CD4-positive, alpha-beta T cell treated with Interleukin-17A for 1 hour (primary cell): ENCODE measurements around the gene YAF2.
"Not testable (repeated sequence)": the region's sequence is repeated elsewhere in the genome, so short reads cannot be mapped to it uniquely, and the experiment has no call there.

Experiments used
- DNase-seq: peaks from one replicate; pipeline ENCODE4 v3.0.0-alpha.2; 2020

Gene YAF2

DNA sequence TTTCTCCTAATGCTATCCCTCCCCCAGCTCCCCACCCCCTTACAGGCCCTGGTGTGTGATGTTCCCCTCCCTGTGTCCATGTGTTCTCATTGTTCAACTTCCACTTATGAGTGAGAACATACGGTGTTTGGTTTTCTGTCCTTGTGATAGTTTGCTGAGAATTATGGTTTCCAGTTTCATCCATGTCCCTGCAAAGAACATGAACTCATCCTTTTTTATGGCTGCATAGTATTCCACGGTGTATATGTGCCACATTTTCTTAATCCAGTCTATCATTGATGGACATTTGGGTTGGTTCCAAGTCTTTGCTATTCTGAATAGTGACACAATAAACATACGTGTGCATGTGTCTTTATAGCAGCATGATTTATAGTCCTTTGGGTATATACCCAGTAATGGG is 11.0 kb upstream of the YAF2 start:
- DNase-seq: not testable (repeated sequence)

GRCh38 chr12:42240131-42240750 is 2.2 kb upstream of the YAF2 start:
- DNase-seq: no peak

GRCh38 chr12:42237853-42238239 is 202 bp downstream of the YAF2 start:
- no peak for DNase-seq

DNA sequence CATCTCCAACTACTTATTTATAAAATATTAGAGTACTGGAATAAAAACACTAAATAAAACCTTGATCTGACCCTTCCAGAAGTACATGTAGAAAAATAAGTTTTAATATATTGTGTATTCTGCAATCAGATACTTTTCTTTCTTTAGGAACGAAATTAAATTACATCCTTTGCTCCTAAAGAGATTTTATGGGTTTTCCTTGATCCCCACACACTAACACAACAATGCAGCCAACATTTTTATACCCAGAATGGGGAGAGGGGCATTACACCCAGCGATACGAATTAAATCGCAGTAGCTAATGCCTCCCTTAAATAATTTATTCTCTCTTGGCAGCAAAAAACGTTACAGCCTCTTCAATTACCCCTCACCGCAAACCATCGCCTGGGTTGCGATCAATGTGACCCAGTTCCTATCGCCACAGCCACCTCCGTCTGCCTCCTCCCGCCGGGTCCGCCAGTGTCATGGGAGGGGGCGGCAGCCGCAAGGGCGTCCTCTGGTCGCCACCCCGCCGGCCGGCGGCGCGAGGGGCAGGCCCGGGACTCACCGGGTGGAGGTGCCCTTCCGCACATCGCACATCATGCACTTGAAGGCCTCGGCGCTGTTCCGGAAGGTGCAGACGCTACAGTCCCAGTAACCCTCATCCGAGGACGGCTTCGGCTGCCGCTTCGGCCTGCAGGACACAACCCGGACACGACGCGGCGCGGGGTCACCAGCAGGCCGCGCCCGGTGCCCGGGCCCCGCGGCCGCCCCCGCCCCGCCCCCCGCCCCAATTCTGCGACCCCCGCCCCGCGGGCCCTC is 796 bp downstream of the YAF2 start:
- peak; percentile 80 for DNase-seq

GRCh38 chr12:42236017-42236416 is 2.0 kb downstream of the YAF2 start:
- DNase-seq: no peak

DNA sequence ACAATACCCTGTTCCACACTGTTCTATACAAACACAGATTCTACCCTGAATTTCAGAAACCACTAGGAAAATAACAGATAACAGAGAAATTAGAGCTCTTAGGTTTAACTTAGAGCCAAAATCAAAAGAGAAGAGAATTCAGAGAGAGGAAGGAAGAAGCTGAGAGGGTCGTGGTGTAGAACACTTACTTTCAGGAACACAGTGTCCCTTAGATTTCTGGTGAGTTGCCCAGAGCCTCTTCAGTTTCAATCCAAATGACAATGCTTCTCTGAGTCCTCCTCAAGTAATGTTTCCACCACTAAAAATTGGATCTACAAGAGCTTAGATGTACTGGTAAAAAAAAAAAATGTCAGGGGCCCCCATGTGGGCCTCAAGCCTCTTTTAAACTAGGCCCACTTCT is 2.6 kb downstream of the YAF2 start:
- no peak for DNase-seq

DNA sequence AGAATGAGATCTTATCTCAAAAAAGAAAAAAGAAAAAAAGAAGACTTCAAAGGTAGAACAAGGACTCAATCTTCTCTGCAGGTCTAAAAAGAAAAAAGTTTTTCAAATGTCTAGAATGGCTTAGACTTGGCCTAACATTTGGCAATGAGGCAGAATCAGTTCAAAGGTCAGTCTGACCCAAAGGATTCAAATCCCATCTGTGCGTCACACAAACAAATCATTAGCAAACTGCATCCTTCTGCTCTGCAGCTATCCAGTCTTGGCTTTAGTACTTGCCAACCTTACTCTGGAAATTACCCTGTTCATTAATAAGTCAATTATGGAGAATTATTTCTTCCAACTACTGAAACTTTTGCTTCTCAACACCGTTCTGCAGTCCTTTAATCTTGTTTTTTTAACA is 3.1 kb downstream of the YAF2 start:
- no peak for DNase-seq

GRCh38 chr12:42227525-42227924 is 10.5 kb downstream of the YAF2 start:
- DNase-seq: not testable (repeated sequence)

DNA sequence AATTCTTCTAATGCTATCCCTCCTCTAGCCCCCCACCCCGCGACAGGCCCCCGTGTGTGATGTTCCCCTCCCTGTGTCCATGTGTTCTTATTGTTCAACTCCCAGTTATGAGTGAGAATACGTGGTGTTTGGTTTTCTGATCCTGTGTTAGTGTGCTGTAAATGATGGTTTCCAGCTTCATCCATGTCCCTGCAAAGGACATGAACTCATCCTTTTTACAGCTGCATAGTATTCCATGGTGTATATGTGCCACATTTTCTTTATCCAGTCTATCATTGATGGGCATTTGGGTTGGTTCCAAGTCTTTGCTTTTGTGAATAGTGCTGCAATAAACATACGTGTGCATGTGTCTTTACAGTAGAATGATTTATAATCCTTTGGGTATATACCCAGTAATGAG is 13.5 kb downstream of the YAF2 start:
- not testable (repeated sequence) for DNase-seq

DNA sequence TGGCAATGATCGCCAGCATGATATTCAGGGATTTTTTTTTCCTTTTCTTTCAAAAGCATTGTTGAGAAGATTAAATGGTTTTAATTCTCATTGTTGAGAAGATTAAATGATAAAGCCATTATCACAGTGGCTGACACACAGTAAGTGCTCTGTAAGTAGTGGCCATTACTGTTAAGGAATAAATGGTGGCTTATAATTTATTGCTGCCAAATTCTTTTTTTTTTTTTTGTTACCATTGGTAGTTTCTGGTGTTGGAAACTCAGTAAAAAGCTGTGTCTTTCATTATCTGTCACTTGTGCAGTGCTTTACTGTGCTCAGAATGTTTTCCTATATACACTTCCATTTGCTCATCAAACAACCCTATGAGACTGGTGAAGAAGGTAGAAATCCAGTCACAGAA is 15.3 kb downstream of the YAF2 start:
- no peak for DNase-seq

- DNase-seq: no peak
These were observed 16.3 kb downstream of the YAF2 start for GRCh38 chr12:42221726-42222125.

DNA sequence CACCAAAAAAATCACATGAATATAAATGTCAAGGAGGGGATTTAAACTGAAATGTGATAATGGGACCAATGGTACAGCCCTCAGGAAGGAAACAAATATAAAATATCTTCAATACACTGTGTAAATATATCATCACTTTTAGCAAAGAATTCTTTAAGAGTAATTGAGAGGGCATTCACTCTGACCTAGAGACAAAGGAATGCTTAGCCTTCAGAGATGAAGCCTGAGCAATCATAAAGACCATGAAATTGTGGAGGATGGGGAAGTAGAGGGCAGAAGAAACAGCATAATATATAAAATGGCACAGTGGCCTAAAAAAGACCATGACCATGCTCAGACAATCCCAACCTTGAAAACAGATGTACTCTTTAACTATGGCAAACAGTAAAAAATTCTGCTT is 20.4 kb downstream of the YAF2 start:
- no peak for DNase-seq

- no peak for DNase-seq
These were observed 21.3 kb downstream of the YAF2 start for GRCh38 chr12:42216737-42217136.

DNA sequence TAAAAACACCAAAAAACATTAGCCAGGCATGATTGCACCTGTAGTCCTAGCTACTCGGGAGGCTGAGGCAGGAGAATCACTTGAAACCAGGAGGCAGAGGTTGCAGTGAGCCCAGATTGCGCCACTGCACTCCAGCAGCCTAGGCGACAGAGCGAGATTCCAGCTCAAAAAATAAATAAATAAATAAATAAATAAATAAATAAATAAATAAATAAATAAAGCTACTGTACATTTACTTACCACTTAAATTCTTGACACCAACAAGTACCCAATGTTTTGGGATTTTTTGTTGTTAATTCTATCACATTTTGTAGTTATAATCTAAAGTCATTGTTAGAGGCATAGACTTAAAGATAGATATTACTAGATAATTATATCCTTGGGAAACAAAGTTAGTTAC is 22.3 kb downstream of the YAF2 start:
- not testable (repeated sequence) for DNase-seq

- DNase-seq: no peak
These were observed 24.1 kb downstream of the YAF2 start for GRCh38 chr12:42213954-42214426.

GRCh38 chr12:42213023-42213422 is 25.0 kb downstream of the YAF2 start:
- DNase-seq: no peak

GRCh38 chr12:42208574-42208973 is 29.5 kb downstream of the YAF2 start:
- DNase-seq: no peak

GRCh38 chr12:42204819-42205218 is 33.2 kb downstream of the YAF2 start:
- DNase-seq: no peak

- no peak for DNase-seq
These were observed 33.7 kb downstream of the YAF2 start for GRCh38 chr12:42204362-42204761.

DNA sequence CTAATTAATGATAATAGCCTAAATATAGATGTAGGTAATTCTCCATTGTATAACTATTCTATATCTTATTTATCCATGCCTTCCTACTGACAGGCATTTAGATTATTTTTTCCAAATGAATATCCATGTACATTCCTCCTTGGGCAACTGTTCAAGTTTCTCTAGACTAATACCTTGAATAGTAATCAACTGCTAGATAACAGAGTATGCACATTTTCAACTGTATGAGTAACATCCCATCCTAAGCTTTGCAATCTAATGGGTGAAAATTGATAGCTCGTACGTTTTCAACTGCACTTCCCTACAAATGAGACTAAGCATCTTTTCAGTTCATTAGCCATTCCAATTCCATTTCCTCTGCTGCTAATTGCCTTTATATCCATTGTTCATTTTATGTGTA is 37.0 kb downstream of the YAF2 start:
- no peak for DNase-seq

GRCh38 chr12:42199007-42199406 is 39.0 kb downstream of the YAF2 start:
- DNase-seq: no peak

- DNase-seq: no peak
These were observed 41.1 kb downstream of the YAF2 start for GRCh38 chr12:42196723-42197603.

DNA sequence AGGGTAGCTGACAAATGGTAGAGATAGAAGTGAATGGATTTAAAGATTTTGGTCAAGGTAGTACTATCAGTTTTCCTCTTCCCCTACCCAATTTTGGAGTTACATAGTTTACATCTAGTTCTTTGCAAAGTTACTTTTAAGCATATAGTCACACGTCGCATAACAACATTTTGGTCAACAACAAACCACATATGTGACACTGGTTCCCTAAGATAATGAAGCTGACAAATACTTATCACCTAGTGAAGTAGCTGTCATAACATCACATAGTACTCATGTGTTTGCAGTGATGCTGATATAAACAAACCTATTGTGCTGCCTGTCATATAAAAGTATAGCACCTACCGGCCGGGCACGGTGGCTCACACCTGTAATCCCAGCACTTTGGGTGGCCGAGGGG is 45.4 kb downstream of the YAF2 start:
- DNase-seq: no peak

DNA sequence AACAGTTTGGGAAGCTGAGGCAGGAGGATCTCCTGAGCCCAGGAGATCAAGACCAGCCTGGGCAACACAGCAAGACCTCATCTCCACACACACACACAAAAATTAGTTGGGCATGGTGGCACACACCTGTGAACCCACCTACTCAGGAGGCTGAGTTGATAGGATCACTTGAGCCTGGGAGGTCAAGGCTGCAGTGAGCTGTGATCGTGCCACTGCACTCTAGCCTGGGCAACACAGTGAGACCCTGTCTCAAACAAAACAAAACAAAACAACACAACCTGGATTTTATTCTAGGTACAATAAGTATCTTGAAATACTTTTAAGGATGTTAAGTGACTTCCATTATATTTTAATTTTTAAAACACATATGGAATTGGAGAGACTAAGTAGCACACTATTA is 45.8 kb downstream of the YAF2 start:
- DNase-seq: no peak
